Activated CD4-positive, alpha-beta T cell treated with anti-CD3 and anti-CD28 coated beads, Interleukin-2, amount 50 U/mL, for 48 hours (primary cell): ENCODE measurements around the gene HDAC5.
A peak's percentile ranks its signal among the peaks of the same experiment; 100 is the strongest.
"Not testable (repeated sequence)": the region's sequence is repeated elsewhere in the genome, so short reads cannot be mapped to it uniquely, and the experiment has no call there.

Experiments used
- DNase-seq, 2 experiments: peaks; one replicate each; pipeline ENCODE4 v3.0.0-alpha.2; 2020

HDAC5 gene

GRCh38 chr17:44110823-44111633 lies 12.4 kb downstream of the HDAC5 start:
- peak; percentile 61 to 67 for DNase-seq

- DNase-seq, result no peak
Observed at GRCh38 chr17:44110011-44110686, 13.3 kb downstream of the HDAC5 start.

- DNase-seq, result no peak
Observed at GRCh38 chr17:44109312-44109630, 14.2 kb downstream of the HDAC5 start.

GRCh38 chr17:44108440-44109311 lies 14.8 kb downstream of the HDAC5 start:
- no peak for DNase-seq

GRCh38 chr17:44106801-44107200 lies 16.6 kb downstream of the HDAC5 start:
- no peak for DNase-seq

GRCh38 chr17:44105941-44106340 lies 17.5 kb downstream of the HDAC5 start:
- DNase-seq, result no peak

GRCh38 chr17:44105483-44105882 lies 18.0 kb downstream of the HDAC5 start:
- no peak for DNase-seq

GRCh38 chr17:44102849-44103622 lies 20.4 kb downstream of the HDAC5 start:
- no peak for DNase-seq

- DNase-seq, result not testable (repeated sequence)
Observed at GRCh38 chr17:44101858-44102257, 21.6 kb downstream of the HDAC5 start.

- DNase-seq, result no peak
Observed at GRCh38 chr17:44097110-44097958, 26.1 kb downstream of the HDAC5 start.

- DNase-seq, result no peak
Observed at GRCh38 chr17:44095647-44096496, 27.6 kb downstream of the HDAC5 start.

- no peak for DNase-seq
Observed at GRCh38 chr17:44095388-44095646, 28.1 kb downstream of the HDAC5 start.

GRCh38 chr17:44094701-44095387 lies 28.6 kb downstream of the HDAC5 start:
- DNase-seq, result no peak

GRCh38 chr17:44093231-44093900 lies 30.1 kb downstream of the HDAC5 start:
- no peak for DNase-seq

- no peak for DNase-seq
Observed at GRCh38 chr17:44092051-44092450, 31.4 kb downstream of the HDAC5 start.

GRCh38 chr17:44091200-44091997 lies 32.0 kb downstream of the HDAC5 start:
- DNase-seq, result no peak

GRCh38 chr17:44088254-44088653 lies 35.2 kb downstream of the HDAC5 start:
- no peak for DNase-seq

- DNase-seq, result no peak
Observed at GRCh38 chr17:44087319-44087718, 36.1 kb downstream of the HDAC5 start.
